ENCODE results near the gene C10orf88.

DNA sequence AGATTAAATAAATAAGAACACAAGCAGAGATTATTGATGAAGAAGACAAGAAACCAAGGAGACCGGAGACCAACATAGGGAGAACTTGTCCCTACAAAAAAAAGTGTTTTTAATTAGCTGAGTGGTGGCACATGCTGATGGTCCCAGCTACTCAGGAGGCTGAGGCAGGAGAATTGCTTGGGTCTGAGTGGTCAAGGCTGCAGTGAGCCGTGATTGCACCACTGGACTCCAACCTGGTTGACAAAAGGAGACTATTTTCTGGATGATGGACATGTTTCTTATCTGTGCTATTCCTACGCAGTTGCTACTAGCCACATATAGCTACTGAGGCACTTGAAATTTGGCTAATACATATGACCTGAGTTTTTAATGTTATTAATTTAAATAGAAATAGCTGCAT is 44.9 kb upstream of the C10orf88 start:
- TF ChIP-seq, protein P1, sequence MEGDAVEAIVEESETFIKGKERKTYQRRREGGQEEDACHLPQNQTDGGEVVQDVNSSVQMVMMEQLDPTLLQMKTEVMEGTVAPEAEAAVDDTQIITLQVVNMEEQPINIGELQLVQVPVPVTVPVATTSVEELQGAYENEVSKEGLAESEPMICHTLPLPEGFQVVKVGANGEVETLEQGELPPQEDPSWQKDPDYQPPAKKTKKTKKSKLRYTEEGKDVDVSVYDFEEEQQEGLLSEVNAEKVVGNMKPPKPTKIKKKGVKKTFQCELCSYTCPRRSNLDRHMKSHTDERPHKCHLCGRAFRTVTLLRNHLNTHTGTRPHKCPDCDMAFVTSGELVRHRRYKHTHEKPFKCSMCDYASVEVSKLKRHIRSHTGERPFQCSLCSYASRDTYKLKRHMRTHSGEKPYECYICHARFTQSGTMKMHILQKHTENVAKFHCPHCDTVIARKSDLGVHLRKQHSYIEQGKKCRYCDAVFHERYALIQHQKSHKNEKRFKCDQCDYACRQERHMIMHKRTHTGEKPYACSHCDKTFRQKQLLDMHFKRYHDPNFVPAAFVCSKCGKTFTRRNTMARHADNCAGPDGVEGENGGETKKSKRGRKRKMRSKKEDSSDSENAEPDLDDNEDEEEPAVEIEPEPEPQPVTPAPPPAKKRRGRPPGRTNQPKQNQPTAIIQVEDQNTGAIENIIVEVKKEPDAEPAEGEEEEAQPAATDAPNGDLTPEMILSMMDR (IDR thresholded peaks at IDR 0.05), result no peak
- no peak for TF ChIP-seq POLR2A (IDR thresholded peaks at IDR 0.05)
- no peak for TF ChIP-seq POLR2AphosphoS5 (IDR thresholded peaks at IDR 0.05)
